Measurements from ENCODE around the gene SPEN. TPM values are rescaled to one million over a fixed set of nuclear protein-coding genes. Genes with fewer than 3 reads are reported as not detected.

SPEN gene
- total and polyA plus RNA-seq, 10 of the 15 experiments (the other 5 are each of a cell fraction or from before 2014, with no cell fraction given): 5.2 to 58.7 (median 20.1) TPM

GRCh38 chr1:15870421-15870820 is 22.9 kb downstream of the SPEN start (continued):
- TF ChIP-seq SKIL (IDR thresholded peaks at IDR 0.05; ENCODE audit: low read depth, poor library complexity, severe bottlenecking): no peak
- no peak for TF ChIP-seq POLR2AphosphoS2 (IDR thresholded peaks at IDR 0.05; ENCODE audit: low read depth, low read length)
- TF ChIP-seq TBL1XR1 (IDR thresholded peaks at IDR 0.05; ENCODE audit: low read depth, low read length): no peak
- no peak for TF ChIP-seq IRF5 (IDR thresholded peaks at IDR 0.05; ENCODE audit: borderline replicate concordance)
- TF ChIP-seq HCFC1 (IDR thresholded peaks at IDR 0.05; ENCODE audit: low read length): no peak
- no peak for TF ChIP-seq ZNF24 (IDR thresholded peaks at IDR 0.05)
- TF ChIP-seq SP1 (IDR thresholded peaks at IDR 0.05; ENCODE audit: low read depth, low read length): no peak
- no peak for TF ChIP-seq BCLAF1 (IDR thresholded peaks at IDR 0.05)
- TF ChIP-seq FOS (IDR thresholded peaks at IDR 0.05; ENCODE audit: borderline replicate concordance, extremely low read depth, insufficient read length): no peak
